NB4 (cell line): ENCODE results near the gene HAVCR1.
"Not testable (repeated sequence)": the region's sequence is repeated elsewhere in the genome, so short reads cannot be mapped to it uniquely, and the experiment has no call there.

Experiments used
- DNase-seq: peaks from one replicate; pipeline ENCODE4 v3.0.0; 2010; ENCODE audit warnings: low read depth
- H3K4me3 ChIP-seq: one replicate; pipeline ENCODE4 v1.5.1; 2011; ENCODE audit warnings: mild to moderate bottlenecking, low read depth, low read length, moderate library complexity
- CTCF ChIP-seq: IDR thresholded peaks from one replicate; pipeline ENCODE4 v1.5.1; 2012; ENCODE audit warnings: low read depth, low read length
- MAX ChIP-seq: IDR thresholded peaks from 2 replicates; pipeline ENCODE4 v1.6.1; 2011; ENCODE audit warnings: low read depth, low read length
- MYC ChIP-seq: IDR thresholded peaks from 2 replicates; pipeline ENCODE4 v1.6.1; 2011; ENCODE audit warnings: low read depth, low read length
- POLR2A ChIP-seq: IDR thresholded peaks from 2 replicates; pipeline ENCODE4 v1.6.1; 2011; ENCODE audit warnings: mild to moderate bottlenecking; ENCODE audit not compliant: insufficient read length; ENCODE audit errors: extremely low read depth

HAVCR1 gene

GRCh38 chr5:157022024-157022423, 36.9 kb downstream of the HAVCR1 start:
- no peak overlapping the region for H3K4me3 ChIP-seq
- TF ChIP-seq MAX (no peak), POLR2A (no peak), CTCF (no peak), MYC (no peak)
- no peak for DNase-seq

- no peak for TF ChIP-seq POLR2A
- no peak for TF ChIP-seq MAX
- TF ChIP-seq CTCF, result no peak
- no peak for TF ChIP-seq MYC
- no peak for DNase-seq
- H3K4me3 ChIP-seq, result no peak overlapping the region
Measured at GRCh38 chr5:157020511-157021222, 38.2 kb downstream of the HAVCR1 start.

- no peak overlapping the region for H3K4me3 ChIP-seq
- no peak for DNase-seq
- TF ChIP-seq POLR2A, result no peak
- no peak for TF ChIP-seq MAX
Measured at GRCh38 chr5:157020002-157020401, 38.9 kb downstream of the HAVCR1 start.

GRCh38 chr5:157014143-157014542, 44.8 kb downstream of the HAVCR1 start:
- DNase-seq, H3K4me3 ChIP-seq: not testable (repeated sequence)

- no peak for TF ChIP-seq POLR2A
- no peak for TF ChIP-seq MYC
- TF ChIP-seq MAX, result no peak
- TF ChIP-seq CTCF, result no peak
- no peak overlapping the region for H3K4me3 ChIP-seq
- no peak for DNase-seq
Measured at GRCh38 chr5:157006262-157006661, 52.7 kb downstream of the HAVCR1 start.

GRCh38 chr5:157004893-157005551, 53.9 kb downstream of the HAVCR1 start:
- no peak for DNase-seq
- no peak for TF ChIP-seq MAX
- no peak for TF ChIP-seq CTCF
- TF ChIP-seq POLR2A, result no peak
- TF ChIP-seq MYC, result no peak
- no peak overlapping the region for H3K4me3 ChIP-seq
